IPS-18c (cell line): ENCODE data around the gene EMILIN2.
"Not testable (repeated sequence)": the region's sequence is repeated elsewhere in the genome, so short reads cannot be mapped to it uniquely, and the experiment has no call there.

ENCODE experiments used
- H3K4me3 ChIP-seq: 2 replicates; pipeline ENCODE4 v1.7.0; 2013; ENCODE audit warnings: low read depth, mild to moderate bottlenecking, low read length, moderate library complexity; ENCODE audit not compliant: insufficient read depth
- H3K9me3 ChIP-seq: one replicate; pipeline ENCODE4 v1.6.1; 2013; ENCODE audit warnings: mild to moderate bottlenecking, low read length, moderate library complexity; ENCODE audit not compliant: control insufficient read depth, insufficient read depth

Gene EMILIN2

GRCh38 chr18:2846636-2847316 lies at the start of gene EMILIN2:
Gene EMILIN2, plus strand, starts transcription at chr18:2847006. Its CDS starts 183 bp downstream, at chr18:2847189.
- H3K4me3 ChIP-seq = peak within 1 kb of the TSS; percentile 73
- H3K9me3 ChIP-seq = no peaks in the 10 kb centered on the region

- Histone ChIP-seq H3K4me3 (no peak overlapping the region), H3K9me3 (no peaks in the 10 kb centered on the region)
These were observed 48.9 kb upstream of the EMILIN2 start for GRCh38 chr18:2797951-2798350.

GRCh38 chr18:2799369-2799768 lies 47.4 kb upstream of the EMILIN2 start:
- no peak overlapping the region for H3K4me3 ChIP-seq

GRCh38 chr18:2805970-2806943 lies 40.5 kb upstream of the EMILIN2 start:
- no peak overlapping the region for H3K4me3 ChIP-seq
- H3K9me3 ChIP-seq = no peaks in the 10 kb centered on the region

More at GRCh38 chr18:2799369-2799768, 47.4 kb upstream of the EMILIN2 start:
- H3K9me3 ChIP-seq = no peaks in the 10 kb centered on the region

GRCh38 chr18:2808640-2809039 lies 38.2 kb upstream of the EMILIN2 start:
- H3K9me3 ChIP-seq, H3K4me3 ChIP-seq: not testable (repeated sequence)

GRCh38 chr18:2809666-2810183 lies 37.1 kb upstream of the EMILIN2 start:
- H3K9me3 ChIP-seq, H3K4me3 ChIP-seq: not testable (repeated sequence)

GRCh38 chr18:2811416-2811815 lies 35.4 kb upstream of the EMILIN2 start:
- H3K4me3 ChIP-seq = no peak overlapping the region
- H3K9me3 ChIP-seq = no peaks in the 10 kb centered on the region

GRCh38 chr18:2814928-2815327 lies 31.9 kb upstream of the EMILIN2 start:
- no peak overlapping the region for H3K4me3 ChIP-seq

GRCh38 chr18:2818281-2818680 lies 28.5 kb upstream of the EMILIN2 start:
- H3K9me3 ChIP-seq = no peaks in the 10 kb centered on the region
- no peak overlapping the region for H3K4me3 ChIP-seq

More at GRCh38 chr18:2814928-2815327, 31.9 kb upstream of the EMILIN2 start:
- H3K9me3 ChIP-seq = no peaks in the 10 kb centered on the region

GRCh38 chr18:2821695-2822094 lies 25.1 kb upstream of the EMILIN2 start:
- Histone ChIP-seq H3K4me3 (no peak overlapping the region), H3K9me3 (peaks cover 3% of the 10 kb centered on the region)

GRCh38 chr18:2822213-2822921 lies 24.4 kb upstream of the EMILIN2 start:
- H3K9me3 ChIP-seq = peaks cover 3% of the 10 kb centered on the region
- H3K4me3 ChIP-seq = no peak overlapping the region

- H3K4me3 ChIP-seq = no peak overlapping the region
- peaks cover 3% of the 10 kb centered on the region for H3K9me3 ChIP-seq
These were observed 23.6 kb upstream of the EMILIN2 start for GRCh38 chr18:2823202-2823601.

- Histone ChIP-seq H3K9me3 (peaks cover 3% of the 10 kb centered on the region), H3K4me3 (no peak overlapping the region)
These were observed 22.8 kb upstream of the EMILIN2 start for GRCh38 chr18:2823966-2824365.

GRCh38 chr18:2824865-2825264 lies 21.9 kb upstream of the EMILIN2 start:
- peaks cover 3% of the 10 kb centered on the region for H3K9me3 ChIP-seq
- H3K4me3 ChIP-seq = no peak overlapping the region

GRCh38 chr18:2825613-2826175 lies 21.1 kb upstream of the EMILIN2 start:
- peaks cover 3% of the 10 kb centered on the region for H3K9me3 ChIP-seq

GRCh38 chr18:2826581-2826980 lies 20.2 kb upstream of the EMILIN2 start:
- peaks cover 3% of the 10 kb centered on the region for H3K9me3 ChIP-seq
- no peak overlapping the region for H3K4me3 ChIP-seq

More at GRCh38 chr18:2825613-2826175, 21.1 kb upstream of the EMILIN2 start:
- no peak overlapping the region for H3K4me3 ChIP-seq

GRCh38 chr18:2827061-2827460 lies 19.7 kb upstream of the EMILIN2 start:
- Histone ChIP-seq H3K9me3 (peaks cover 3% of the 10 kb centered on the region), H3K4me3 (no peak overlapping the region)
